ENCODE results near the gene DCT.

The DCT gene

DNA sequence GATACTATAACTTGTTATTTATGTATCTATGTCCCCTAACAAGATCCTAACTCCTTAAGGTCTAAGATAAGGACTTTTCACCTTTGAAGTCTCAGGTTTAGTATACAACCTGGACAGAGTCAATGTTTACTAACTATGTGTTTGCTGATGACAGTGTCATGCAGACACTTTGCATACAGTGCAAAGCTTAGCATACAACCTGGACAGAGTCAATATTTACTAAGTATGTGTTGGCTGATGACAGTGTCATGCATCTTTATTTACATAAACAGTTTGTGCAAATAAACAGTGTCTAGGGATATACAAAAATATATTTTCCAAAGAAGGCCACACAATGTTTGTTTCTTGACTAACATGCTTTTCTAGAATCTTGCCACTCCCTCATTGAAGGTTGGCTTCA, 34.7 kb downstream of the DCT start:
- no peak for DNase-seq

DNA sequence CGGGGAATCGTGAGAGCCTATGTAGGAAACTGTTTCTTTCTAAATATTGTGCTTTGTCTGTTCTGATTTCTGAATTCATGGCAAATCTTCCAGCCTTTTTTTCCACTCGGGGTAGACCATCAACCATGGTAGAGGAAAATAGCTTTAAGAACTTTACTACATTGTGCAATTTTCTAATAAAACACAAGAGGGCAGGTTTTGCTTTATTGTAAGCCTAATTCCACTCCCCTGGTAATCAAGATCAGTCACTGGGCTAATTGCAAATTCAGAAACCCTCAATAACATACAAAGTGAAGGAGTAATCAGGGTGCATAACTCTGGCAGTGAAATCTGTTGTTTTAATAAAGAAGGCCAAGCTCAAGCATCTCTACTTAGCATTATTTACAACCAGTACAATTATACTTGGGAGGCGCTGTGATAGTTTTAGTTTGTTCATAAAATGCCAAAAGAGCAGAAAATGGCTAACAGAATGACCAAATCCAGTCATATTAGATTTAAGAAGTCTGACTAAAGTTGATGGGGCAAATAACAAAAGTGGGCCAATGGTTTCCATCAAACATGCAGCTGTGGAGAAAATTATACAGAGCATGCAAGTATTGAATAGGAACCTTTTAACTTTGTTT, 43.8 kb downstream of the DCT start:
- DNase-seq, result peak; percentile 54

DNA sequence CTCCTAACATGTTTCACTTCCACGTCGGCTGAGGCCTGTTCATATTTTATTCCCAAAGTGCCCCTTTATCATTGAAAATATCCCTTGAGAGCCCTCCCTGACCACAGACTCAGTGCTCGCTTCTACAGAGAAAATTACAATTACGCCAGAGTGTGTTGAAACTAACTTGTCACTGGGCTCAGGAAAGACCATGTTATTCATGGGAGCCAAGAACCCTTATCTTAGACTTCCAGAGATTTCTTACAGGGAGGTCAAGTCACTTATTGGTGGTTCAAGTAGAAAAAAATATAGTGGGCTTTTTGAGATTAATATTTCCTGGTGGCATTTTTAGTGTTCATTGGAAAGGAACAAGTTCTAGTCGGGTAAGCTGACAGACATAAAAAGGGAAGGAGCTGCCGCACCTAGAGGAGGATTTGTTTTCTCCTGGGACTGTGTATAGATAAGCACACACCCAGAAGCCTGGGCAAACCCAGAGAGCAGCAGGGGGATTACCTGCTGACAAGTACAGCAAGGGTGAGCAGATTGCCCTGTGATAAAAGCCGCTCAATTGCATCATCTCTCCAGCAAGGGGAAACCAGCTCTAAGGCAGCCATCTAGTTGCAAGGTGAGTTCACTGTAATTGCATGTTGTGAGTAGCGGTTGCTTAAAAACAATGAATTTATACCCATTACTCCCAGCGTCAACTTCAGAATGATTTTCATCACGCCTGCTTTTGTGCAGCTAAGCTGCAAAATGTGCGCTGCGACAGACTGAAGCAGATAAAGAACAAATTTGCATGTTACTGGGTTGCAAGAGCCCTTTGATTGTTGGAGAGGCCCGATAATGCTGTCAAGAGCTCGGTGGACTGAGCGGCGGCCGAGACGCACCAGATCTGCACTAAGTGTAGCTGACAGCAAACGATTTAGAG, 46.2 kb downstream of the DCT start:
- DNase-seq, result no peak

DNA sequence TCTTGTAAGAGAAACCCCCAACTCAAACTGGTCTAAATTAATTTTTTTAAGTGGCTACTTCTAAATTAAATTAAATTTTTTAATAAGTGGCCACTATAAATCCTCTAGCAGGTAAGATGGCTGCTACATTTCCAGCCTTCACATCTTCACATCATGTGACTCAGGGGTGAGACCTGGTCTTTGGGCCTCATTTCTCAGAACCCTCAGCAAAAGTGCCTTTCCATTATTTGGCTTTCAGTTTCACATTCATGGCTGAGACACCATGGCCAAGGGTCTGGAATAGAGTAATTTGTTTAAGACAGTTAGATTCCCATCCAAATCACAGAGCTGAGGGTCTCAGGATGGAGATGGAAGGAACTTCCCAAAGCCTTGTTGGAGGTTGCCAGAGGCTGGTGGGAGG, 47.5 kb downstream of the DCT start:
- DNase-seq, result no peak

DNA sequence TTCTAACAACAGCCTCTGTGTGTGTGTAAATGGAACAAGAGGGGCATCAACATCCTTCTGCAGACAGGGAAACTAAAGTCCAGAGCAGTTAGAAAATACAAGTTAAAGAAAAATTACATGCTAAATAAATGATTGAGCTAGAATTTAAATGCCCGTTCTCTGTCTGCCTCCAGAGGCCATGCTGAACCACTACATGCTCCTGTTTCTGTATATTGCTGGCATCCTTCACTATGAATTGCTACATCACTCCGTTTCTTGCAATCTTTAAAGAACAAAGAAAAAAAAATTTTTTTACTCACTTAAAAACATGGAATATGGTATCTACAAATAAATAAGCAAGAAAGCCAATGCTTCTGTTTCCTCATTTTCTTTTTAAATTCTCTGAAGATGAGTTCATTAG, 47.9 kb downstream of the DCT start:
- DNase-seq, result no peak

DNA sequence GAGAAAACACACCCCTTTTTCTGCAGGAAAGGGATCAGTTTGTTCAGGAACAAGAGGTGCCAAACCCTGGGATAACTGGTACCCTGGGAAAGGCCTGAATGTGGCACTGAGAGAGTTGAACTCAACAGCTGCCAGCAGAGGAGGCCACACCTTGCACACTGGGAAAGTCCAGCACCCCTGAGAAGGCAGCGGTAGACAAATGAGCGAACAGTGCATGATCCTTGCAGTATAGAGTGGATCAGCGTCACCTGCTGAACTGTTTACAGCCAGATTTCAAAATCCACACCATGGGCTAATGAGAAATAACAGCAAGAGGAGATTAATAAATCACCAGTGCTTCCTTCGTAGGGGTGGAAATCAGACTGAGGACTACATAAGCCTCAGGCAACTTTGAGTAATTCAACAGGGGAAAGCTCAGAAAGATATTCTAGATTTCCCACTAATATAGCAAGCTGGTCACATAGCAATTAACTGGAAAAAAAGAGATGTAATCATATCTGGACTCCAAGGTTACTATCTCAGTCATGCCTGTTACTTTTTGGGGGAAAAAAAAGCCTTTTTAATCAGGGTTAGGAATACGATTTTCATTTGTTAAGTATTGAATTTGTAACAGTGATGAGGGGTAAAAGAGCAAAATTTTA, 52.0 kb downstream of the DCT start:
- DNase-seq, result no peak

DNA sequence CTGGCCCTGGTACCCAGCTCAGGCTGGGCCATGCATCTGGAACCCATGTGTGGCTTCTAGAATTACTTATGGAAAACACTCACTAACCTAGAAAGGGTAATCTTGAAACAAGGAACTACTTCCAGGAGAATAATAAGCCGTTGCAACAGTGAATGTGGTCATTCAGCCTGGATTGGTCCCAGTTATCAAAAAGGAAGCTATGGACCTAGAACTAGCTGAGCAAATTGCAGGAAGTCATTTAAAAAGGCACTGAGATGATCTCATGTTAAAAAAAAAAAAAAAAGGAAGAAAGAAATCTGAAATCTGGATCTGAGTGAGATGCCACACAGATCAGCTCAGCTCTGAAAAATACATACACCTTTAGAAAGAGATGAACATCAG, 59.6 kb downstream of the DCT start:
- peak; percentile 58 for DNase-seq

DNA sequence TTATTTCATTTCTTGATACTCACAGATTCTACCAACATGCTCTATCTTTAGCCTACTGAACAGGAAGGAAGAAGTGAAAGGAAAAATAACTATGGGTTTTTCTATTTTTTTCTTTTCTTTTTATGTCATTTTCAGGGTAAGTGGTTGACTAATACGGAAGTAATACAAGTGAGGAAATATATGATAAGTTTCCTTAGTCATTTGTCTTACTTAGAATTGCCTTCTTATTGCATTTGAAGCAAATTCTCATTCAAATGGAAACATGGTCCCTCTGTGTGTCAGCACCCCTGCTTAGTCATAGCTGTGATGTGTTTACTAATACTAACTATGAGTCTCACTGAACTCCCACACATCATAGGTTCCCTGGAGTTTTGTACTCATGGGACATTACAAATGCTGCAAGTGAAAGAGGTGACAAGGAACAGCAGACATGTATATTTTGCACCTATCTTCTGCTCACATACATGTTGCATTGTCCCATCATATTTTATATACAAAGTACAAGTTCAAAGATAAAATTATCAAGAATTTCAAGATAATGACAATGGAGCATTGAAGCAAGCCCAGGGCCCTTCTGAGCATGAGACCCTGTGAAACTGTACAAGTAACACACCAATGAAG, 60.1 kb downstream of the DCT start:
- peak; percentile 87 for DNase-seq

DNA sequence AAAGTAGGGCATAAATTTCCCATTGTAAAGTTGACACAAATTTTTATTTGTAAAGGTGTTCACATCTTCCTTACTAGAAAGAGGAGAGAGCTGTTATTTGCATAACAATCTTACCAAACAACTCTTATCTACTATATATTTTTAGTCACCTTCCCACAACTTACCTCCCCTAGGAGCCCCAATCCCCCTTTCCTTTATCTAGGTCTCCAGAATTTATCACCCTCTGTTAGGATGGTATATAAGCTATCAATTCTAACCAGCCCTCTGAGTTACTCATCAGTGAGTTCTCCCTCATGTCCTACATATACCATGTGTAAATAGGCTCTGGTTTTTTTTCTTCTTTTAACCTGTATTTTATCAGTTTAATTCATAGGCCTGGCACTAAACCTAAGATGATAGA, 62.2 kb downstream of the DCT start:
- no peak for DNase-seq

DNA sequence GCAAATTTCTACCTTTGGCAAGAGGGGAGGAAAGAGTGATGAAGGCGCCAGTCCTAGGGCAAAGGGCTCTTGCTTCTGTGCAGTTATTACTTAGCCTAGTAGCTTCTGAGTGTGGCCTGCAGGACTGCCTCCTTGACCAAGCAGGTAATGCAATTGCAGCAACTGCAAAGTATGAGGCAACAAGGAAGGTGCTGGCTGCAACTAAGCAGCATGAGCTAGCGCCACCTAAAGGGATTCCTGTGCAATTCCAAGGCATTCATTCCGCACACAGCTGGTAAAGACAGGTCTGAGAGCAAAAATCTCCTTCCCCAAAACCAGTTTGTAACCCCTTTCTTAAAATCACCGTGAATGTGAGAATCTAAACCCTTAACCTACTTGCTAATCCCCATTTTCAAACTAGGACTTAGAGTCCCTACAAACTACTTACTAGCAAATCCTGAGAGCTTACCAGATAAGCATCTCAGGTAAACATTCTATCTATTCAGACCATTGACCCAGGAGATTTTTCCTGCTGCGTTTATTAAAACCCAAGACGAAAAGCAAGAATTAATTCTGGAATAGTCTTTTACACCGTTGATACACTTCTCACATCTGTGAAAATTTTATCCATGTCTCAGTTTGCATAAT, 62.9 kb downstream of the DCT start:
- DNase-seq, result no peak

DNA sequence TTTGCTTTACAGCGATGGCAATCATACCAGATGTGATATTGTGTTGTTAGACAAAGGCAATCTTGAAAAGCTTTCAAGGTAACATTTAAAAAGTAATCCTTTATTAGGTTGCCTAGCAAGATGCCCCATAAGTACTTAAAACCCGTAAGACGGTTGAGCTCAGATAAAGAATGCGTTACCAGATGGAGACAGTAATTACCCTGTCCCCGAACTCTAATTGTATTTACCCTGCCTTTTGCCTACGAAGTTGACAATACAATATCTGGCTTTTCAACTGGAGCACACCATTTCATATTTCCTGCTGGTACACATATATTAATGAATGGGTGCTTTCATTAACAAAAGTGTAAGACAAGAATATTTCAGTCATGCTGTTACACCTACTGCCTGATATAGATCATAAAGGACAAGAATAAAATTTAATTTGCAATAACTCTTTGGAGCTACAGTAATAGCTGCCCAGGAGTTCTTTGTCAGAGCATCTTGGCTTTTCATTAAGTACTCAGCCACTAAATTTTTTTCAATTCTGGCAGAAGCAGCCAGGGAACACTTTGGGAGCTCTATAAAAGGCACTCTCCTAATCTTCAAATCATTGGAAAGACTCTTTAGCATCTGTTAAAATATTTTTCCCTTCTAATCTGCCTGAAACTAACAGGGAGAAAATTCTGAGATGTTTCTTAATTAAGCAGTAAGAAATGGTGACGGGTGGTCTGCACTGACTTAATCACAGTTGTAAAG, 63.8 kb downstream of the DCT start:
- DNase-seq, result no peak

DNA sequence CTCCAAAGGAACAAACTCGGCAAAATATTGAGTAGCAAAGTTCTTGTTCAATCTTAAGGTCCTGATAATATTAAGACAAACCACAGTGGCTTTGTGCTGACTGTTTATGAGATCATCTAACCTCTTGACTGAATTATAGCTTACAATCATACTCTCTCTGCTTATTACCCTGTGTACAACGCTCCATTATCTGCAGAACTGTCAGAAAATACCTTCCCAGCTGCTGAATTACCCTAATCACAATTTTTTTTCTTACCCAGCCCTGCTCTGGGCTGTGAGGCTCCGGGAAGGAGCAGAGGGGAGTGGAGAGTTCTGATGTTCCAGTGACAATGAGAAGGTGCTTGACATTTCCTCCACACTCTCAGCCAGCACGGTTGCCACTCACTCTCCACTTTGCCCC, 64.8 kb downstream of the DCT start:
- no peak for DNase-seq

DNA sequence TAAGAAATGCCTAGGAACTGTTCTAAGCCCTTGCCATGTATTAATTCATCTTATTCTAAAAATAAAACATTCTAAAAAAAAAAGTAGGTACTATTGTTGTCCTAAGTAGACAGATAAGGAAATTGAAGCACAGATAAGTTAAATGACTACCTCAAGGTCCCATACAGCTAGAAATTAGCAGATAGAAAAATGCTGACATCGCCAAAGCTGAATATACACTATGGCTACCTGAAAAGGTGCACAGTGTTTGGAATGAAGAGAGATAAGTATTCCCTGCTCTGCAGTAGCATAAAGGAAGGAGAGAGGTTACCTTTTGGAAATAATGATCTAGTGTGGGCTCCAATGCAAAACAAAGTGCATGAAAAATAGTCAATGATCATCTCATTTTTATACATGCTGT, 65.3 kb downstream of the DCT start:
- DNase-seq, result no peak

DNA sequence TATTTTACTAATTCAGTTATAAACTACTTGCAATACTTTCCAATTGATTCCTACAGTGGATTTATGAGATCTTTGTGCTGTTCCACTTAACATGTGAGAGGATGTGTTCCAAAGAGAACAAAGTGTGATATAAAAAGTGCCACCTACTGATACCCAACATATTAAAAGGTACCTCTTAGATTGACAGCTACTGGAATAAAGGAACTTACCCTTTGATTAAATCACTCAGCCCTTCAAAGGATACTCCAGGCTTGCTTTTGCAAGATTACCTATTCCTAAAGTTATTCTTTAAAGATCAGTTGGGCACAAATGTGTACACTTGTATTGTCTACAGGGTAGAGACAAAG, 65.9 kb downstream of the DCT start:
- DNase-seq, result no peak

DNA sequence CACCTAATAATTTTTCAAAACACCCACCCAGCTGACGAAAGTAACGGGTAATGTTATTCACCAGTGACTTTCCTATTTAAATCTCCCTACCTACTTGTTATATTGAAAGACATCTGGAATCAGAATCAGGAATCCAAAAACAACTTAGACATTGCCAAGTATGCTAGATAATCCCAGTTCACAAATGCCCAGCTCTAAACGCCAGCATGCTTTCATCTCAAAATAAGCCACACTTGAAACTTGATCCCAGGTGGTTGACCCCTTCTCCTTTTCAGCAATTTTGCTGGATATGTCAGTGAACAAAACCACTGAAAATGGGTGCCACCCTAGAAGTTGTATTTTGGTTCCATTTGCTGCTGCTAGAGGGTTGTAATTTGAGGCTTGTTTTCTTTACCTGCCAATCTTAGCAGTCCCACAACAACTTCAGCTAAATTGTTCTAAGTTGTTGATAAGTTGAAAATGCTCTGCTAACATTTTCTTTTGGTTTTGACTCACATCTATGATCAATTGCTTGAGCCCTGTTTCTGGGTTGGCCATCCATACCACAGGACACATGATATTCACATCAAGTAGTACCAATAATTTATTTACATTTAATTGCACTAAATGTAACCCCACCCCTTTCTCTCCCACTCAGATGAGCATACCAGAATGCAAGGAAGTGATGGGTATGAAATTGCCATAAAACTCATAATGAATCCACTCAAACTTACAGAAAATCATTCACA, 66.4 kb downstream of the DCT start:
- DNase-seq, result no peak

DNA sequence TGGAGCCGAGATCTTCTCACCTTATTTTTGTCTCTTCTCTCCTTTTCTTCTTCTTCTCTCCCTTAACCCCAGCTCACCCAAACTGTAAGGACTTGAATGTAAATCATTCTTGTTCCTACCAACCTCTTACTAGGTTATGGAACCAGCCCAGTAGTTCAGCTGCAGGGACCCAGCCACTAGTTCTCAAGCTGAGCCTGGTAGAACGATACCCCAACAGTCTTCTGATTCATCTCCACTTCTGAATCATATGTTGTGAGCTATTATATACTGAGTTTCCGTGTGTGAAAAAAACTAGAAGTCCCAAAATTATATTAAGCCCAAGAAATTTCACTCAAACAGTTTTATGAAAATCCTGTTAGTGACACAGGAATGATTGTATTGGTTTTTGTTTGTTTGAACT, 67.7 kb downstream of the DCT start:
- DNase-seq, result no peak

DNA sequence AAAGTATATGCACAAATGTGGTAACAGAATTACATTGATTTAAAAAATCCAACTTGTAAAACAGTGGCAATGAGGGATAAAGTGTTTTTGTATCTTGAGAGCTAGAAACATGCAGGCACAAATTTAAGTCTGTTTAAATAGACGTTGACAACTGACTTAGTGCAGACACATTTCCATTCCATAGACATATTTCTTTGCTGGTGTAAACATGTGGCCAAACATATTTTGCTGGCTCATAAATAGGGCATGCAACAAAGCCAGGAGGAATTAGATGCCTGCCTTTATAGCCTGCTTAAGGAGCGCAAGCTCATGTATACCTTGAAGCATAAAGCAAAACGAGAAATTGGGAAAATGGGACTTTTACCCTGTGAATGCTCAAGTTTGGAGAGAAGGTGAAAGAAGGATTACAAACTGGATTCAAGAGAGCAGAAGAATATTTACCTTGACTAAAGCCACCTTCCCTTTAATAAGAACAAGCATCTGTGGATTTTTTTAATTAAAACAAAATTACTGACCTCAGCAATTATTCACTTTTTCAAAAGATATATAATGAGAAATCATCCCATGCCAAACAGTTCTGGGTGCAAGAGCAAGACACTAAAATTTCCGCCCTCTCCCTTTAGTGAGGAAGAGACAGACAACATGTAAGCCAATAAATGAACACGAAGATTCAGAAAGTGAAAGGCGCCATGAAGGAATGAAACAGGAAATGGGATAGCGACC, 71.0 kb downstream of the DCT start:
- DNase-seq, result no peak

DNA sequence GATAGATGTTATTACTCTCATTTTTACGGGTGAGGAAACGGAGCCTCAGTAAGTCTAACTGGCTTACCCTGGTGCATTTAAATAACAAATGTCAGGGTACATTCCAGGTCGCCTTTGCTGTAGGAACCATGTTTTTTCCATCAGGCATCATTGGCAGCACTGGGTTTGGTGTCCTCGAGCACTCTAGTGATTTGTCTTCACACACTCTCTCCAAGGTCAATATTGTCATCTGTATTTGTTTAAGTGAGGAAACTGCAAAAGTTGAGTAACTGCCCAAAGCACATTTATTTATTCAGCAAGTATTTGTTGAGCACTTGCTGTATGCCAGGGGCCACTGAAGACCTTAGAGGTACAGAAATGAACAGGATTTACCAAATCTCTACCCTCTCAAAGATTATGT, 78.6 kb downstream of the DCT start:
- DNase-seq, result no peak

DNA sequence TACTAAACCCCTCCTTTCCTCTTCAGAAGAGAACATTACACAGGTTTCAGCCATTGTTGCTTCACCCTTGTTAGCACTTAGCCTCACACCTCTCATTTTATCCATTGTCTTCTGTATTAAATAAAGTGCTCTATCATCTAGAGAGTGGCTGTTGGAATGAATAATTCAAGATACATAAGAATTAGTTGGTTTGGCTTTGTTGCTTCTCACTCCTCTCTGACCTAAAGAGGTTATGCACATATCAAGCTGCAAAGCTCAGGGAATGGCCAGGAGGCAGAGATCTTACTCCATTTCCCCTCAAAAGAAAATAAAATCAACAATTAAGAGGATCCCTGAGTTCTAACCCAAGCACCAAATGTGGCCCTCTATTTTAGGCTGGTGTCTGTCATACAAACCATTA, 79.7 kb downstream of the DCT start:
- DNase-seq, result no peak

DNA sequence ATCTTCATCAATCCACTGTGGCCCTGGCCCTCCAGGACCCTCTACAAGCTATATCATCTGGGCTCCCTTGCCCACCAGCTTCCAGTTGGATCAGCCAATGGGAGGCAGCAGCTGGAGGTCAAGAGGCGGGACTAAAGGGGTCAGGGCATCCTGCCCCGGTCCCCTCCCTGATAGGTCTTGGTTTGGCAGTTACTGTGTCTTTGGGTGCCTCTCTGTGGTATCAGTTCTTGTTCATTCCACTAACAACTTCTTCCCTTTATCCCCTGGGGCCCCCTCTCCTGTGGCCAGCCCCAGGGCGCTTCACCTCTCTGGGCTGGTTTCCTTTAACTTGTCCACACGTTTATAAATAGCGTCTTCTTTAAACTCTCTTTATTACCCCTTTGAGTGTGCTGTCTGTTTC, 83.6 kb downstream of the DCT start:
- no peak for DNase-seq

DNA sequence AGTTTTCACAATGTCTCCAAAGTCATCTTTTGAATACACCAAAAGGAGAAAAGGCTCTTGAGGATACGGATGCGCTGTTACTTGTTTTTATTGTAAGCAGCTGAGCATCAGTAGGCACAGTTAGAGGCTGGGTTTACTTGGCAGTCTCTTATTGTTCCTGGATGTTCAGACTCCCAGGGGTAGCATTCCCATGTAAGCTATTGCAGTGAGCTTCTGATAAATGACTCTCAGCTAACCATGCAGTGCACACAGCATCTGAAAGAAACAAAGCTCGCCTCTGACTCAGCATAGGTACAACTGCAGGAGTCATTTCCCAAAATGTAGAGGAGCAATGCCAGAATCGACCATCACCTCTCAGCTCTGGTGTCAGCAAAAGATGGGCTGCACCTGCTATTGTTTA, 84.8 kb downstream of the DCT start:
- no peak for DNase-seq
